Esophagus muscularis mucosa (tissue), 4 donors: Measurements from ENCODE around the gene HIVEP2. TPM values are rescaled to one million over a fixed set of nuclear protein-coding genes. Genes with fewer than 3 reads are reported as not detected.

Experiments
- DNase-seq: peaks from one replicate; pipeline ENCODE4 v3.0.0-alpha.2; 2017; ENCODE audit errors: extremely low spot score
- H3K27ac ChIP-seq, 4 donors: fragments of 200-600 bp; sonication (generic); replicated peaks in 1 of 4; 1 replicate in 3 of 4; 2 replicates in 1 of 4; pipeline ENCODE4 v1.5.1; 2016 to 2019; ENCODE audit warnings: mild to moderate bottlenecking in 1 of 4
- H3K27me3 ChIP-seq, 4 donors: fragments of 200-600 bp; sonication (generic); one replicate each; pipeline versions ENCODE4 v1.5.1 to v1.6.0; 2016 to 2019
- H3K36me3 ChIP-seq, 4 donors: fragments of 200-600 bp; sonication (generic); one replicate each; pipeline ENCODE4 v1.5.1; 2016 to 2019
- H3K4me1 ChIP-seq, 4 donors: fragments of 200-600 bp; sonication (generic); one replicate each; pipeline ENCODE4 v1.5.1; 2016 to 2019
- H3K4me3 ChIP-seq, 4 donors: fragments of 200-600 bp; sonication (generic); 1 replicate in 2 of 4; 2 replicates in 2 of 4; pipeline ENCODE4 v1.5.1; 2016 to 2019; ENCODE audit warnings: mild to moderate bottlenecking in 4 of 4, moderate library complexity in 1 of 4
- H3K9me3 ChIP-seq, 4 donors: fragments of 200-600 bp; sonication (generic); 1 replicate in 3 of 4; 2 replicates in 1 of 4; pipeline ENCODE4 v1.5.1; 2016 to 2019
- EP300 ChIP-seq: sonication (generic); formaldehyde crosslinking; IDR thresholded peaks from one replicate; pipeline ENCODE4 v1.6.1; 2017; ENCODE audit warnings: antibody characterized with exemption
- POLR2A ChIP-seq: fragments of 450-650 bp; IDR thresholded peaks from one replicate; pipeline ENCODE4 v1.6.1; 2017; ENCODE audit warnings: antibody characterized with exemption, moderate library complexity, mild to moderate bottlenecking, low read depth
- POLR2AphosphoS5 ChIP-seq, 2 donors: sonication (generic); formaldehyde crosslinking; IDR thresholded peaks; one replicate each; pipeline ENCODE4 v1.6.1; 2017; ENCODE audit warnings: antibody characterized with exemption in 2 of 2
- WGBS: methylation state at CpG from one replicate; pipeline ENCODE4 v1.1.5; 2018; 5-methylcytosine and 5-hydroxymethylcytosine counted together
- intact Hi-C: fragments of 100-400 bp; cut with DNase I; formaldehyde crosslinking; loops from one replicate; pipeline ENCODE4 v1.15.1; 2023
- total RNA-seq, 4 donors: library from RNA; depleted of rRNA; stranded (reverse); fragments of >200 nt; gene quantifications; one replicate each; pipeline versions ENCODE4 v1.1.0 to v1.2.1, GENCODE V29; 2016
- TF ChIP-seq, protein P1 (sequence below), 3 experiments: fragments of 200-600 bp in 2 of 3; fragments of 450-650 bp in 1 of 3; sonication (generic) in 2 of 3; IDR thresholded peaks; one replicate each; pipeline ENCODE4 v1.5.1; 2017 to 2019; ENCODE audit warnings: antibody characterized with exemption in 3 of 3, mild to moderate bottlenecking in 2 of 3, moderate library complexity in 1 of 3

HIVEP2 gene
- total RNA-seq, 4 donors from 2014 or later, result 20.3 to 29.3 (median 22.1) TPM

DNA sequence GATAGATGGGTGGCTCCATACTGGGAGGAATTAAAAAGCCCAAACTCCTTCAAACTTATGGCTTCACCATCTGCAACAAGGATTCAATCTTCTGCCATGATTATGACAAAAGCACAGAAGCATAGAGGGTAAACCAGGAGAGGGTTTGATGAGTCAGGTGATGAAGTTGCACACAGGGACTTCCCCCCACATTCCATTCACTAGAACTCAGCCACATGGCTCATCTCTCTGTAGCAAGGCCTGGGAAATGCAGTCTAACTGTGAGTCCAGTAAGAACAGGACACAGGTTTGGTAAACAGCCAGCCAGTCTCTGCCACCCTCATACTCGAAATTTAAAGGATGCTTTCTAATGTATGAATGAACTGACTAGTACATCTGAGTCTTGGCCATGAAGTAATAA, 142.9 kb downstream of the HIVEP2 start:
- TF ChIP-seq EP300 (no peak), POLR2AphosphoS5 (IDR thresholded peaks at IDR 0.05) (peak in 1 of 2 donors; percentile 55)
- no peak overlapping the region for H3K27ac ChIP-seq
- H3K4me3 ChIP-seq, result no peak overlapping the region
- H3K9me3 ChIP-seq, result no peaks in the 10 kb centered on the region
- no peaks in the 10 kb centered on the region for H3K27me3 ChIP-seq
- no peak for DNase-seq
- WGBS, result 14% methylated on average over 1 of the region's 1 CpG
- H3K4me1 ChIP-seq, result peaks cover 7 to 16% (median 10%) of the 10 kb centered on the region in 4 donors
- no peaks in the 10 kb centered on the region for H3K36me3 ChIP-seq
- intact Hi-C loops, result no loop called here

DNA sequence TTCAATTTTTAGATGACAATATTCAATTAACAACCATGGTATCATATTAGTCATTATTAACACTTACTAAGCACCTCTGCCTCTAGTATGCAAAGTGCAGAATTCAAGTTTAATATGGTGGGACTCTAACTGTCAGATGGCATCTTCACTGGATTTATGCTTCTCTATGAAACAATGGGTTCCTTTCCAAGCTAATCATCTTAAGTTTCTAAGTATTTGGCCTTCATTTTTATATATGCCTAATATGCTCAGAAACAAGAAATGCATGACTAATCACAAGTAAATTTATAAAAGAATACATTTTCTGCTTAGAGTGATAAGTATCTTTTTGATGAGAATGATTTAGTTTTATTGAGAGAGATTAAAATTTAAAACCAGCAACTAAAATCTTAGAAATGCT, 144.7 kb downstream of the HIVEP2 start:
- H3K36me3 ChIP-seq, result no peaks in the 10 kb centered on the region
- no peak overlapping the region for H3K27ac ChIP-seq
- H3K4me1 ChIP-seq, result peaks cover 7 to 16% (median 10%) of the 10 kb centered on the region in 4 donors
- no peaks in the 10 kb centered on the region for H3K27me3 ChIP-seq
- no peaks in the 10 kb centered on the region for H3K9me3 ChIP-seq
- DNase-seq, result no peak
- no peak overlapping the region for H3K4me3 ChIP-seq
- intact Hi-C loops, result no loop called here
- TF ChIP-seq POLR2A (no peak), EP300 (no peak), POLR2AphosphoS5 (IDR thresholded peaks at IDR 0.05) (no peak)
- TF ChIP-seq, protein P1, sequence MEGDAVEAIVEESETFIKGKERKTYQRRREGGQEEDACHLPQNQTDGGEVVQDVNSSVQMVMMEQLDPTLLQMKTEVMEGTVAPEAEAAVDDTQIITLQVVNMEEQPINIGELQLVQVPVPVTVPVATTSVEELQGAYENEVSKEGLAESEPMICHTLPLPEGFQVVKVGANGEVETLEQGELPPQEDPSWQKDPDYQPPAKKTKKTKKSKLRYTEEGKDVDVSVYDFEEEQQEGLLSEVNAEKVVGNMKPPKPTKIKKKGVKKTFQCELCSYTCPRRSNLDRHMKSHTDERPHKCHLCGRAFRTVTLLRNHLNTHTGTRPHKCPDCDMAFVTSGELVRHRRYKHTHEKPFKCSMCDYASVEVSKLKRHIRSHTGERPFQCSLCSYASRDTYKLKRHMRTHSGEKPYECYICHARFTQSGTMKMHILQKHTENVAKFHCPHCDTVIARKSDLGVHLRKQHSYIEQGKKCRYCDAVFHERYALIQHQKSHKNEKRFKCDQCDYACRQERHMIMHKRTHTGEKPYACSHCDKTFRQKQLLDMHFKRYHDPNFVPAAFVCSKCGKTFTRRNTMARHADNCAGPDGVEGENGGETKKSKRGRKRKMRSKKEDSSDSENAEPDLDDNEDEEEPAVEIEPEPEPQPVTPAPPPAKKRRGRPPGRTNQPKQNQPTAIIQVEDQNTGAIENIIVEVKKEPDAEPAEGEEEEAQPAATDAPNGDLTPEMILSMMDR (IDR thresholded peaks at IDR 0.05), result no peak

DNA sequence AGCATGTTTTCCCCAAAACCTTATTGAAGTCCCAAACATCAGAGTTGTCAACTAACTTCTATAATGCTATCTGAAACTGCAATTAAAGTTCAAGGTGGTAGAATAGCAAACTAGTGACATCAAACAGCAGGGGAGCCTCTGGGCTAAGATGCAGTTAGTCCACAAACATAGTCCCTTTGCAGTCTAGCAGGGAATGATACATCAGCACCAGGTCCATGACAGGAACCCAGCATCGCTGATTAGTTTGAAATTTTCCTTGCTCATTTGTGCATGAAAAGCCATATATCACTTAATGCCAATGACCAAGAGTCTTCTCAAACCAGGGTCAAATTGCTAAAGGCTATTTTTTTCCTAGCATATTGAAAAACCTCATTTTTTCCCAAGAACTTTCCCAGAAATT, 145.3 kb downstream of the HIVEP2 start:
- 92% methylated on average over 1 of the region's 1 CpG for WGBS
- H3K36me3 ChIP-seq, result no peaks in the 10 kb centered on the region
- H3K4me3 ChIP-seq, result no peak overlapping the region
- no peak for DNase-seq
- TF ChIP-seq POLR2A (no peak), EP300 (no peak), POLR2AphosphoS5 (IDR thresholded peaks at IDR 0.05) (no peak)
- TF ChIP-seq, protein P1 (IDR thresholded peaks at IDR 0.05), result no peak
- peaks cover 7 to 16% (median 10%) of the 10 kb centered on the region in 4 donors for H3K4me1 ChIP-seq
- H3K27me3 ChIP-seq, result no peaks in the 10 kb centered on the region
- H3K27ac ChIP-seq, result no peak overlapping the region
- intact Hi-C loops, result no loop called here
- H3K9me3 ChIP-seq, result no peaks in the 10 kb centered on the region

DNA sequence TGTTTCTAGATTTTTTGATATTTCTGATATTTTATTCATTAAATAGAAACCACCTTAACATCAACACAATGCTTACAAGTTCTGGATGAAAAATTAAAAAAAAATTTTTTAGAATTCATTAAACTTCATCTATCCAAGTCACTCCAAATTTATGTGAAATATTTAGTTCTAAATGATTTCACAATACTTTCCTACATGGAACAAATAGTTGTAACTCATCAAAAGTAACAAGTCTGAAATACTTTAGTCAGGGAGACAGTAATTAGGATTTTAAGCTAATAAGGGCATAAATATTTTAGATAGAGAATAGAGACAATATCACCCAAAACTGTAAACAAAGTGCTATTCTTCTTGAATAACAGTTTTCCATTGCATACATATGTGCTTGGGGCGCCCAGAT, 147.8 kb downstream of the HIVEP2 start:
- 95% methylated on average over 1 of the region's 1 CpG for WGBS
- Histone ChIP-seq H3K9me3 (no peaks in the 10 kb centered on the region), H3K36me3 (no peaks in the 10 kb centered on the region), H3K27me3 (no peaks in the 10 kb centered on the region), H3K4me3 (no peak overlapping the region), H3K27ac (no peak overlapping the region), H3K4me1 (peaks cover 2 to 11% (median 5%) of the 10 kb centered on the region in 4 donors)
- intact Hi-C loops, result no loop called here
- DNase-seq, result no peak
- TF ChIP-seq POLR2AphosphoS5 (IDR thresholded peaks at IDR 0.05) (no peak), POLR2A (no peak), EP300 (no peak)

DNA sequence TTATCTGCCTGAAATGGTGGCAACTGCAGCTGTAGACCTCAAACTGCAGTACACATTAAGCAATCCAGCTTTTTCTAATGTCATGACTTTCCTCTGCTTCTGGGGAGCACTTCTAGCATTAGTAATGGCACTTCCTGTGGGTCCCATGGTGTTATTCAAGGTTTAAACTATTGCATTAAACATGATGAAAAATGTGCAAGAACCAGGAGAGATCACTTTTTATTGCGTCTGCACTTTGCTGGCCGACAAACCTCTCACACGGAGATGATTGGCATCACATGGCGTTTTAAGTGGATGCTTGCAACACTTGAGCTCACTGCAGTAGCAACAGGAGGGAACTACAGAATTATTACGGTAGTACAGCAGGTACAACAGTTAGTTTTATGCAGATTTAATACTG, 148.4 kb downstream of the HIVEP2 start:
- Histone ChIP-seq H3K4me3 (no peak overlapping the region), H3K4me1 (peaks cover 0 to 8% (median 3%) of the 10 kb centered on the region in 4 donors), H3K27ac (no peak overlapping the region), H3K9me3 (no peaks in the 10 kb centered on the region), H3K27me3 (no peaks in the 10 kb centered on the region), H3K36me3 (no peaks in the 10 kb centered on the region)
- TF ChIP-seq, protein P1 (IDR thresholded peaks at IDR 0.05), result no peak
- intact Hi-C loops, result no loop called here
- WGBS, result 85% methylated on average over 5 of the region's 5 CpGs
- DNase-seq, result no peak

DNA sequence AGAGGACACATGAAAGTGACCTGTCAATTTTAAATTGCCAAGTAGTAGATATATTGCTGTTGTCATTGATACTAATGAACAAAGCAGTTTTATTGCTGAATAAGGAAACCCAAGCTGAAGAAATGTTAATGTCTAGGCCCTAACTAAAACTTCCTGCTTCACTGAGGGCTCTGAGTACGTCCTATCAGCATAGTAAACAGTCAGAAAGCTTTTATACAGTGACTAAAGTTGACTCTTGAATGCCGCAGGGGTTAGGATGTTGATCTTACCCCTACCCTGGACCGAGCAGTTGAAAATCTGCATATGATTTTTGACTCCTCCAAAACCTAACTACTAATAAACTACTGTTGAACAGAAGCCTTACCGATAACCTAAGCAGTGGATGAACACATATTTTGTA, 149.0 kb downstream of the HIVEP2 start:
- TF ChIP-seq, protein P1 (IDR thresholded peaks at IDR 0.05), result no peak
- no peak for TF ChIP-seq EP300
- TF ChIP-seq POLR2A, result no peak
- TF ChIP-seq POLR2AphosphoS5 (IDR thresholded peaks at IDR 0.05), result no peak
- Histone ChIP-seq H3K36me3 (no peaks in the 10 kb centered on the region), H3K27me3 (no peaks in the 10 kb centered on the region), H3K27ac (no peak overlapping the region), H3K9me3 (no peaks in the 10 kb centered on the region), H3K4me1 (peaks cover 0 to 8% (median 3%) of the 10 kb centered on the region in 4 donors), H3K4me3 (no peak overlapping the region)
- no peak for DNase-seq
- intact Hi-C loops, result no loop called here
- WGBS, result 97% methylated on average over 4 of the region's 4 CpGs
